ENCODE data around the gene CPNE4.

DNA sequence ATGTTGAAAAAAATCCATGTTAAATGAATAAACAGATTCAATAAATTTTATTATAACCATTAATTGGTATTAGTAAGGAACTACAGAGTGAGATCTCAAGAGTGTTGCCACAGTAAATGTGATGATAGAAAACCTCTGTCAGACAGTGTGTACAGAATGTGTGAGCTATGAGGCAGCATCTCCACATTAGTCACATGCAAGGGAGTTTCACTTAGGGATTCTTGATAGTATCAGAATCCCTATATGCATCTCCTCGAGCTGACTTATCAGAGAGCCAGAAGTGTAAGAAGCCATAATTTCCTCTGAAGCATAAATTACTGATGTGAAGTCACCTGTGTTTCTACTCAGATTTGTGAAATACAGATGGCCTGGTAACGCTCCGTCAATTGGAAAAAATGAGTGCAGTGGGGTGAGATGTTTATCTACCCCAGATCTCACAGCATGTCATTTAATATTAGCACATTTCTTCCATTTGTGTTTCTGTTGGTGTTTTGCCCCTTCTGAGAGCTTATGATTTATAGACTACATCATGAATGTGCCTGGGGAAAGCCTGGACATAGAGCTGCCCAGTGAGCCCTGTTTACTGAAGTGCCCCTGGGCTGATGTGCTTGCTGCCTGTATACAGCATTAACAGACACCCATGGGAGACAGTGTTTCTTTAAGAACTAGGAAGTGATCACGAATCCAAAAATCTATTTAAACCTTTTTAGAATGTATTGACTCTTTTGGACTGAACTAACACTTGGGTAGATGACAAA is 262.4 kb downstream of the CPNE4 start:
- TF ChIP-seq POLR2A (IDR thresholded peaks at IDR 0.05; ENCODE audit: low read depth, low read length), result no peak
- TF ChIP-seq POLR2AphosphoS5 (IDR thresholded peaks at IDR 0.05; ENCODE audit: low read depth, low read length), result no peak
- TF ChIP-seq POU2F2 (IDR thresholded peaks at IDR 0.05; ENCODE audit: low read depth, low read length), result no peak

All from GM12891 (cell line).